GM12875 (cell line): ENCODE measurements around the gene SEMA6D.

Source experiments
- H3K4me3 ChIP-seq: one replicate; pipeline ENCODE4 v1.5.1; 2011; ENCODE audit warnings: low read depth, low read length, control low read depth
- CTCF ChIP-seq: IDR thresholded peaks from 2 replicates; pipeline ENCODE4 v1.5.1; 2011; ENCODE audit warnings: low read depth, mild to moderate bottlenecking, control low read depth, inconsistent platforms, low read length, moderate library complexity, borderline replicate concordance; ENCODE audit not compliant: insufficient read depth

The SEMA6D gene

GRCh38 chr15:47750030-47750739, 32.9 kb downstream of the SEMA6D start:
- no peak for TF ChIP-seq CTCF
- H3K4me3 ChIP-seq, result no peak overlapping the region

- no peak overlapping the region for H3K4me3 ChIP-seq
- TF ChIP-seq CTCF, result no peak
Measured at GRCh38 chr15:47750740-47751262, 33.5 kb downstream of the SEMA6D start.

GRCh38 chr15:47753591-47753990, 36.3 kb downstream of the SEMA6D start:
- TF ChIP-seq CTCF, result no peak
- no peak overlapping the region for H3K4me3 ChIP-seq

GRCh38 chr15:47754312-47754711, 37.0 kb downstream of the SEMA6D start:
- TF ChIP-seq CTCF, result no peak
- H3K4me3 ChIP-seq, result no peak overlapping the region

GRCh38 chr15:47755941-47756340, 38.6 kb downstream of the SEMA6D start:
- no peak for TF ChIP-seq CTCF
- no peak overlapping the region for H3K4me3 ChIP-seq

- H3K4me3 ChIP-seq, result no peak overlapping the region
- no peak for TF ChIP-seq CTCF
Measured at GRCh38 chr15:47756872-47757271, 39.6 kb downstream of the SEMA6D start.

- H3K4me3 ChIP-seq, result no peak overlapping the region
- no peak for TF ChIP-seq CTCF
Measured at GRCh38 chr15:47757331-47757730, 40.0 kb downstream of the SEMA6D start.
